Measurements from ENCODE around the gene KLC4.

DNA sequence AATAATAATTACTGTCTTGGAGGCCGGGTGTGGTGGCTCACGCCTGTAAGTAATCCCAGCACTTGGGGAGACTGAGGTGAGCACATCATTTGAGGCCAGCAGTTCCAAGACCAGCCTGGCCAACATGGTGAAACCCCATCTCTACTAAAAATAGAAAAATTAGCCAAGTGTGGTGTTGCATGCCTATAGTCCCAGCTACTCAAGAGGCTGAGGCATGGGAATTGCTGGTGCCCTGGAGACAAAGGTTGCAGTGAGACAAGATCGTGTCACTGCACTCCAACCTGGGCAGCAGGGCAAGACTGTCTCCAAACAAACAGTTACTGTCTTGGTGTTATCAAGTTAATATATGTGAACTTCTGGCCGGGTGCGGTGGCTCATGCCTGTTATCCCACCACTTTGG, 33.1 kb upstream of the KLC4 start:
- TF ChIP-seq, protein P1, sequence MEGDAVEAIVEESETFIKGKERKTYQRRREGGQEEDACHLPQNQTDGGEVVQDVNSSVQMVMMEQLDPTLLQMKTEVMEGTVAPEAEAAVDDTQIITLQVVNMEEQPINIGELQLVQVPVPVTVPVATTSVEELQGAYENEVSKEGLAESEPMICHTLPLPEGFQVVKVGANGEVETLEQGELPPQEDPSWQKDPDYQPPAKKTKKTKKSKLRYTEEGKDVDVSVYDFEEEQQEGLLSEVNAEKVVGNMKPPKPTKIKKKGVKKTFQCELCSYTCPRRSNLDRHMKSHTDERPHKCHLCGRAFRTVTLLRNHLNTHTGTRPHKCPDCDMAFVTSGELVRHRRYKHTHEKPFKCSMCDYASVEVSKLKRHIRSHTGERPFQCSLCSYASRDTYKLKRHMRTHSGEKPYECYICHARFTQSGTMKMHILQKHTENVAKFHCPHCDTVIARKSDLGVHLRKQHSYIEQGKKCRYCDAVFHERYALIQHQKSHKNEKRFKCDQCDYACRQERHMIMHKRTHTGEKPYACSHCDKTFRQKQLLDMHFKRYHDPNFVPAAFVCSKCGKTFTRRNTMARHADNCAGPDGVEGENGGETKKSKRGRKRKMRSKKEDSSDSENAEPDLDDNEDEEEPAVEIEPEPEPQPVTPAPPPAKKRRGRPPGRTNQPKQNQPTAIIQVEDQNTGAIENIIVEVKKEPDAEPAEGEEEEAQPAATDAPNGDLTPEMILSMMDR (IDR thresholded peaks at IDR 0.05) = no peak
- no peak for TF ChIP-seq POLR2A (IDR thresholded peaks at IDR 0.05)

Data from heart left ventricle (tissue), 13 donors.